Measurements from ENCODE around the gene IRF4.

GRCh38 chr6:429515-430121 lies 38.1 kb downstream of the IRF4 start:
- no peak for TF ChIP-seq ZNF416 (tag by site-specific recombination; IDR thresholded peaks at IDR 0.05)
- no peak for TF ChIP-seq KLF16 (tag by site-specific recombination; IDR thresholded peaks at IDR 0.05)
- no peak for TF ChIP-seq ZNF423 (tag by site-specific recombination; IDR thresholded peaks at IDR 0.05)
- TF ChIP-seq, protein P1, sequence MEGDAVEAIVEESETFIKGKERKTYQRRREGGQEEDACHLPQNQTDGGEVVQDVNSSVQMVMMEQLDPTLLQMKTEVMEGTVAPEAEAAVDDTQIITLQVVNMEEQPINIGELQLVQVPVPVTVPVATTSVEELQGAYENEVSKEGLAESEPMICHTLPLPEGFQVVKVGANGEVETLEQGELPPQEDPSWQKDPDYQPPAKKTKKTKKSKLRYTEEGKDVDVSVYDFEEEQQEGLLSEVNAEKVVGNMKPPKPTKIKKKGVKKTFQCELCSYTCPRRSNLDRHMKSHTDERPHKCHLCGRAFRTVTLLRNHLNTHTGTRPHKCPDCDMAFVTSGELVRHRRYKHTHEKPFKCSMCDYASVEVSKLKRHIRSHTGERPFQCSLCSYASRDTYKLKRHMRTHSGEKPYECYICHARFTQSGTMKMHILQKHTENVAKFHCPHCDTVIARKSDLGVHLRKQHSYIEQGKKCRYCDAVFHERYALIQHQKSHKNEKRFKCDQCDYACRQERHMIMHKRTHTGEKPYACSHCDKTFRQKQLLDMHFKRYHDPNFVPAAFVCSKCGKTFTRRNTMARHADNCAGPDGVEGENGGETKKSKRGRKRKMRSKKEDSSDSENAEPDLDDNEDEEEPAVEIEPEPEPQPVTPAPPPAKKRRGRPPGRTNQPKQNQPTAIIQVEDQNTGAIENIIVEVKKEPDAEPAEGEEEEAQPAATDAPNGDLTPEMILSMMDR (tag by site-specific recombination; IDR thresholded peaks at IDR 0.05): no peak
- TF ChIP-seq ZNF24 (tag by site-specific recombination; IDR thresholded peaks at IDR 0.05): no peak
- no peak for TF ChIP-seq ZNF473 (tag by site-specific recombination; IDR thresholded peaks at IDR 0.05)
